Stimulated activated CD8-positive, alpha-beta memory T cell treated with anti-CD3 and anti-CD28 coated beads, Interleukin-12 subunit alpha, Interleukin-12 subunit beta, amount 100 ng/mL, for 4 hours (primary cell): ENCODE data around the gene USH1C.

Experiments used
- DNase-seq: peaks from one replicate; pipeline ENCODE4 v3.0.0-alpha.2; 2020; ENCODE audit warnings: low read depth

Gene USH1C

GRCh38 chr11:17547051-17547577, 2.9 kb upstream of the USH1C start, which contains the start of gene OTOG:
Gene OTOG (plus strand): TSS chr11:17547259. CDS start chr11:17547373, 114 bp downstream.
- no peak for DNase-seq

DNA sequence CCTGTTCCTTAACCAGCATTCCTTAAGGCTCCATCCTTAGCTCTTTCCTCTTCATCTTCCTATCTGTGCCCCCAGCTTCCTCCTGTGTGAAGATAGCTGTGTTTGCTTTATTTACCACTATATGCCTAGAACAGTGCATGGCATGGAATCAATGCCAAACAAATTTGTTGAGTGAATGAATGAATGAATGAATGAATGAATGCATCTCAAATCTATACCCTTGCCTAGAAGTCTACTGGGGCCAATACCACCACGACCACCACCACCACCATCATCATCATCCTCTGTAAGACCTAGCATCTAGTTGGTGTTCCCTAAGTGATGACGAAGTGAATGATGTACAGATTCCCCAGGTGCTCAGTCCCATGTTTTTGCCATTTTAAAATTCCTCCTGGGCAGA, 2.0 kb upstream of the USH1C start:
- no peak for DNase-seq

DNA sequence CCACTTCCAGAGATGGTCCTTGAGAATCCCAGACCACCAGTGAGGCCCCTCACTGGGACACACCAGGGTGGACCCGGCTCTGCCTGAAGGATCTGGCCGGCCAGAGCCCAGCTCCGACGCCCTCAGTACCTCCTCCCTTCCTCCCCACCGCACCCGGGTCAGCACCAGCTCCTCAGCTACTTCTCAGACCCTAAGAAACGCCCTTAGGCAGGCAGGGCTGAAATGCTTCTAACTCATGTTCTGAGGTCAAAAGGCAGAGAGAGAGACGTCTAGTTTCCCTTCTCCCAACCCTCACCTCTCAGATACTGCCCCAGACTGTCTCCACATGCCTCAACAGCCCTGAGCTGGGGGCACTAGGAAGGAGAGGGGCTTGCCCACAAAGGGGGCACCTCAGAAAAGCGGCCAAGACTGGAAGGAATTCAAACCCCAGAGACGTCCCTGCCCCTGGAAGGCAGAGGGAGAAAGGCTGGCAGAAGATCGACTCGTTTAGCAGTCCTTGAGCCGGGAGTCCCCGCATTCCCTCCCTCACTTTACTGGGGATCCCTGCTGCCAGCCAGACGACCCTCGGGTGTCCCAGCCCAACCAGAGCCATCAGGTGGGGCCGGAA, 539 bp downstream of the USH1C start:
- no peak for DNase-seq

DNA sequence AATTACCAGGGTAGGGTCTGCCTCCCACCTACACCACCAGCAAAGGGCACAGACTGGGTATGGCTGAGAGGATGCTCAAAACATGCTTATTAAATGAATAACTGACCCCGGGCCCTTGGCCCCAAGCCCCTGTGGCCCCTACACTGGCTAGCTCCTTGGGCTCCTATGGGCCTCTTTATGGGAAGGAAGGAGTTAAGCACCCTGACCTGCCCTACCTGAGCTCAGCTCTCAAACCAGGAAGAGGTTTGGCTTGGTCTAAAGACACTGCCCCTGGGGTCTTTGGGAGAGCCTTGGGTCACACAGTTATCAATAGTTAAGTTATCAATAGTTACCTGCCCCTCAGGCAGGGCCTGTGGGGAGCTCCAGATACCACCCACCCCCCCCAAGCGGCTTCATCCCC, 1.2 kb downstream of the USH1C start:
- DNase-seq = no peak

- DNase-seq = no peak
Observed at GRCh38 chr11:17542249-17542648, 2.0 kb downstream of the USH1C start.

DNA sequence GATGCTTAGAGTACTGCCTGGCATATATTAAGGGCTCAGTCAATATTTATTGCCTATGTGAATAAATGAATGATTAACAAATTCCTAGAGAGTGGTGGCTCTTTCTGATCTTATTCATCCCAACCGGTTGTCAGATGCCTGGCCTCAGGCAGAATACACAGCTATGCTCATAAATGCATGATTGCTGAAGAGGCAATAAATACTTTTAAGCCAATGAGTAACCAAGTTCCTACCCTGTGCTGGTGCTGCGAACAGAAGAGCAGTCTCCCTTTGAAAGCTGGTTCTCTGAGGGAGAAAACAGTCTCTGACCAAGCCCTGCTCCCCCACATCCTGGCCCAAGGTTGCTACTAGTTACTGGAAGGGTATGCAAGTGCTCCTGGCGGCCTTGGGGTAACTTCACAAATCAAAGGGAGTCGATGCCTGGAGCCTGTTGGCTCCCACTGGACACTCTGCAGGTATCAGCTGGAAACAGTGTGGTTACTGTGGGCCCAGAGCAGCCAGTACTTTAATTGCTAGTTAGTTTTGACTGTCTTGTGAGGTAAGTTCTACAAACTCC, 2.8 kb downstream of the USH1C start:
- DNase-seq = no peak

- no peak for DNase-seq
Observed at GRCh38 chr11:17540807-17541206, 3.4 kb downstream of the USH1C start.

DNA sequence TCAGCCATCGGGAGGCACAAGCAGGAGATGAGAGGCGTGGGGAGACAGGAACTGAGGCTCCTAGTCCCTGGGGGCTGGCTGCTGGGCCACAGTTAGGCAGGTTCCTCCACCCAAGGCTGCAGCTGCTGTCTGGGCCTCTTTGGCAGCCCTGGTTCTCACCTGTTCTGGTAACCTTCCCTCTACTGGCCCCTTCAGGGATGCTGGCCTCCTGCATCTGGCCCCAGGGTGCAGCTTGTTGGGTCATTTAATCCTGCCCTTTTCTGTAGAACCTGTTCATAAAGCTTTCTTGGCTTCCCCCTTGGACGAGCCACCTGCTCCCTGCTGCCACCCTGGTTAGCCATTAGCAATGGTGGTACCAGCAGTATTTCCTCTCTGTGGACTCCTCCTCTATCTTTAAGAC, 5.5 kb downstream of the USH1C start:
- DNase-seq = no peak

- no peak for DNase-seq
Observed at GRCh38 chr11:17538054-17538453, 6.2 kb downstream of the USH1C start.

DNA sequence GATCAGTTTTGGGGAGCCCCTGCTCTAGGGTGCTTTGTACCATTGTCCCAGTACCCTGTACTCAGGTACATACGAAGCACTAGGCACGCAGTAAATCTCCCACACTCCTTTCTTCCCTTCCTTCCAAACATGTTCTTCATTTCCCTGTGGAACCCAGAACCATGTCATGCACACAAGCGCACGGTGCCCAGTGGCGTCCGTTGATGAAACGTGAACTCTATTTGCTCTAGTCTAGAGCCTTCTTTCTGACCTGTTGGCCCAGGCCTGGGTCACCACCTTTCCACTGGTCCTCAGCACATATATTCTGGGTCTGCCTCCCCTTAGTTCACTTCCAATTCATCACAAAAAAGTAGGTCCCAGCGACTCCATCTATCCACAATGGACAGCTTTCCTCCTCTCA, 7.0 kb downstream of the USH1C start:
- DNase-seq = no peak

GRCh38 chr11:17535488-17535887, 8.7 kb downstream of the USH1C start:
- no peak for DNase-seq

GRCh38 chr11:17533778-17534415, 10.3 kb downstream of the USH1C start:
- no peak for DNase-seq

GRCh38 chr11:17533341-17533740, 10.9 kb downstream of the USH1C start:
- DNase-seq = no peak

DNA sequence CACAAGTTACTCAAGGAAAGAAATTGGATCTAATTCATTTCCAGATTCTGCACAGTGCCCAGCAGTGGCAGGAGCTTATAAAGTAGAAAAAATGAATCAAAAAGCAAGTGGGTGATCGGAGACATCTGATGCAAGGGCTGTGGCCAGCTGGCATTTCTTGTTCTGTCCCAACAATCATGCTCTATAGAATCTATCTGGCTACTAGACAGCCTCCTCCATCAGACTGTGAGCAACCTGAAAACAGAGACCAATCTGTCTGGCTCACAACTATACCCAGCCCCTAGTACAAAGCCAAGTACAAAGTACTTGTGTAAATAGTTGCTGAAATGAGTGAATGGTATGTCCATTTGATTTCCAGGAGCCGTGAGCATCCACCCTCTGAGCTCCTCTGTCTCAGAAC, 11.4 kb downstream of the USH1C start:
- no peak for DNase-seq

DNA sequence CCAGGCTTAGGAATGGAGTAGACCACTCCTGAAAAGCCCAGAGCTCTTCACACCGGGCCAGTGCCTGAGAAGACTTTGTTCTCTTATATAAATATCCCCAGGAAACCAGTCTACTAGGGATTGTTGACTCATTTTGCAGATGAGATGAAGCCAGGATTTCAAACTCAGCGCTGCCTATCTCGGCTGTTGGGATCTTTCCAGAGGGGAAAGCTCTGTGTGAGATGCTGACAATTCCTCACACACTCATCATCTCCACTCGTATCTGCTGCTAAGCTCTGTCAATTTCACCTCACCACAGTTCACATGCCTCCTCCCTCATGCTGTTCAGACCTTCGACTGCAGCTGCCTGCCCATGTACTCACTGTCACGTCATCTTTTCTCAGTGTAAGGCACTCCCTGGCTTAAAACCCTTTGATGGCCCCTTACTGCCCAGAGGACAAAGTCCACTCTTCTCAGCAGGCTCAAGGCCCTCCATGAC, 12.5 kb downstream of the USH1C start:
- no peak for DNase-seq

DNA sequence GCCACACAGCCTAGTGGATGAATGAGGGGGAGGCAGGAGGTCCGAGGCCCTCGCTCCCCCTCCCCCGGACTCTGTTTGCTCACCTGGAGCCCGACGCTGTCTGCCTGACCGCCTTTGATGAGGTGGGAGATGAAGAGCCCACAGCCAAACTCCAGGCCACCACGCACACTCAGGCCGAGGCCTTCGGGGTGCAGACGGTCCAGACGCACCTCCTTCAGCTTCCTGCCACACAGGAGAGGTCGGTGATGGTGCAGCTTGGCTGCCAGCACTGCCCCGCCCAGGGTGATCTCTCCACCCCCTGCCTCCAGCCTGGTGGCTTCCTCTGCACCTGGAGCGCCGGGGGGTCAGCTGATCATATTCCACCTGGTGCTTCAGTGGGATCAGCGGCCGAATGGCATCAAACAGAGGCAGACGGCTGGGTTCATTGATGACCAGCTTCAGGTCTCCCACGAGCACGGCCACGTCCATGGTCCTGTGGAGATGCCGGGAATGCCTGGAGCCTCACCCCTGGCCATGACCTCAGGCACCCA, 13.1 kb downstream of the USH1C start:
- DNase-seq = no peak

DNA sequence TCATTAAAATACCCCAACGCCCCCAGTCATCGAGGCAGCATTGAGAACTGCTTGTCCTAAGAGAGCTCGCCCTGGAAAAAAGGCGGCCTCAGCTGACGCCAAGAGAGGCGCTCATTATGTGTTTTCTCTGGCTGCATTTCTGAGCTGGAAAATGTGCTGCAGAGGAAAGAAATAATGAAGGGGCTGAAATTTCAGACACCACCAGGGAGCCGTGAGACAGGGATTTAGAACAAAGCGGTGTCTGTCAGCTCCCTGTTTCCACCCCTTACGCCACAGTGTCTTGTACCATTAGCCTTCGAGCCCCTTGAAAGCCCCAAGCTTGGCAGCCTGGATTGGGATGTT, 14.4 kb downstream of the USH1C start:
- DNase-seq = no peak

GRCh38 chr11:17528906-17529843, 15.0 kb downstream of the USH1C start:
- DNase-seq = no peak

- no peak for DNase-seq
Observed at GRCh38 chr11:17528181-17528691, 16.0 kb downstream of the USH1C start.

DNA sequence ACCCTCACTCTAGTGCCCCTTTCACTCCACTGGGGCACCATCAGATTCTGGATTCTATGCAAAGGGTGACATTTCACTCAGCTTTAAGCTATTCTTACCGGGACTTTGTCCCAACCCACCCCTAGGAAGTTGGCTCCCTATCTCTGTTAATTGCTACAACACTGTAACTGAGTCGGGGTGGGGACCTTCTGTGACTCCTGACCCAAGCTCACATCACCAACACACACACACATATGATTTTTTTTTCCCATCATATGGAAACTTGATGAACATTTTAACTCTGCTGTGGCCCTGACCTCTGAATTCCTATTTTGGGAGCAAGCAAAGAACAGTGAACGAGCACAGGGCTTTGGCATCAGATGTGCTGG, 16.6 kb downstream of the USH1C start:
- DNase-seq = no peak

GRCh38 chr11:17526931-17527627, 17.1 kb downstream of the USH1C start:
- DNase-seq = no peak
